Hematopoietic multipotent progenitor cell treated with erythropoietin and hydrocortisone succinate and interleukin-3 and kit ligand, for 15 days (in vitro differentiated cells): ENCODE data around the gene ARSB.

Experiments used
- DNase-seq: peaks from one replicate; pipeline ENCODE4 v3.0.0-alpha.2; 2015; ENCODE audit warnings: low spot score

Gene ARSB

DNA sequence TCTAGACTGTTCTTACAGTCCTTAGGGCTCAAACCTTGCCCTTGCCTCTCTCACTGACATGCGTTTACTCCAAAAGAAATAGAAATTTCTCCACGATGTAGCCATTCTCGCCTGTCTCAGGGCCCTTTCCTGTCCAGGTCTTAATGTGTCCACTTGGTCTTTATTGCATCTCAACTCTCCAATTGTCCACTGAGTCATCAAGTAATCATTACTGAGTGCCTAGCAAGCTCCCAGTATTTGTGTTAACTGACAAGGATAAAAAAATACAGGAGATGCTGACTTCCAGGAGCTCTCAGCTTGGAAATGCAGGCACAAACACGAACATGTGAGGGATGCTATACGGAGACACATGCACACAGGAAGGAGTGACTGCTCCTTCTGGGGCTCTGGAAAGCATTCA lies 147.3 kb downstream of the ARSB start:
- DNase-seq: no peak

DNA sequence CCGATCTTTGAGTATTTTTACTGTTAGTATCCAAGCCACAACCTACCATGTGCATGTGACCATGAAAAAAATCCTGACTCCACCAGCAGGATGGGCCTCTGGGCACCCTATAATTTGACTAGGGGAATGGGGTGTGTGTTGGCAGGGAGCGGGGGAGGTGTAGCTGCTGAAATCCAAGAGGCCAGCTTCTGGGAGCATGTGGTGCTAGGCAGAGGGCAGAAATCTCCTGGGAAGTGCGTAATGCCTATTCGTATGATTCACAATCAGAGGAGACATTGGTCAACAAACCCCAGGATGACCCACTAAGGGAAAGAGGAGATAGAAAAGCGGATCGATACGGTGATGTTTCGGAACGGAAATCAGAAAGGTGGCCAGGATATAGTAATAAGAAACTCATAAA lies 149.9 kb downstream of the ARSB start:
- DNase-seq: no peak

GRCh38 chr5:78833284-78833683 lies 151.8 kb downstream of the ARSB start:
- no peak for DNase-seq

DNA sequence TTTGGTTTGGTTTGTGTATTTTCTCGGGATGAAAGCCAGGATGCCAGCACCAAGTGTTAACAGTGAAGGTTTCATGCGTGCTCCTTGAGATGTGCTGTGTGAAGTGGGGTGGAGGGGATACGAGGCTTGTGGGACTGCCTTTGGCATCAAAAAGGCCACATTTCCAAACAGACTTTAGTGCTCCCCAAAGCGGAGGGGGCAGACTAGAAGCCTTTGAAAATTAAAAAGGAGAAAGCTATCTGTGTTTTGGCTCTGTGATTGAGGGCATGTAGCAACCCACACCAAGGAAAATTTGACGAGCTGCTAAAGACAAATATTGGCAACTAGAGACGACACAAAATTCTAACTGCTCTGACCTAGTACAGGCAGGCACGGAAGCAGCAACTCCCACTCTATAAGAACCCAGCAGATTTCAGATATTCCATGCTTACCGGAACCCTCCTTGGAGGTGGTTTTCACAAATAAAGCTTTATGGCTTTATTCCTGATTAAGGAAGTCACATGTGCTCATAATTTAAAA lies 154.5 kb downstream of the ARSB start:
- no peak for DNase-seq

DNA sequence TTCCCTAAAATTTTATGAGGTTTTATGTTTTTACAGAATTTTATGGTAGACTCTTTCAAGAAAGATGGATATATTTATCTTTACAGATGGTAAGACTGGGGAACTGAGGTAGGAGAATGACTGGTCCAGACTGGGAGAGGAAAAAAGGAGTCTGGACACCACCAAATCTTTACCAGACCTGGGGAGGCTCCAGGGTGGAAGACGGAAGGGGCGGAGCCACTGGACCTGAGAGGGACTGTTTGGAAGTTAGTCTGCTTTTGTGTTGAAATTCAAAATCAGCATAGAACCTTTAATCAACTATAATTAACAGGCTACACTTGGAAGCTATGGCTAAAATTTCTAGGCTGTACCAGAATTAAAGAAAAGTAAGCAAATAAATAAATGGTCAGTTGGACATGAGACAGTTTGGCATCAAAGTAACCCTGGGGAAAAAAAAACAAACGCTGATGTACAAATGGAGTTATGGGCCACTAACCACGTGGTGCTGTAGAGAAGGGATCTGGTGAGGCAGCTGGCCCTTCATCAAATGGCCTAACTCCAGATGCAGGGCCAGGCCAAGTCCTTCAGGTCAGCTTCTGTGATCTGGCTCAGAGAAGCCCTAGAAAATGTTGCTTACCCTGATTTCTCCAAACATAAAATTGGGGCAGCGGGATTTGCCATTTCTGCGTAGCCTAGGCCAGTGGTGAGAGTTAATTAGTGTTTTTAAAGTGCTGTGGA lies 155.1 kb downstream of the ARSB start:
- DNase-seq: no peak

DNA sequence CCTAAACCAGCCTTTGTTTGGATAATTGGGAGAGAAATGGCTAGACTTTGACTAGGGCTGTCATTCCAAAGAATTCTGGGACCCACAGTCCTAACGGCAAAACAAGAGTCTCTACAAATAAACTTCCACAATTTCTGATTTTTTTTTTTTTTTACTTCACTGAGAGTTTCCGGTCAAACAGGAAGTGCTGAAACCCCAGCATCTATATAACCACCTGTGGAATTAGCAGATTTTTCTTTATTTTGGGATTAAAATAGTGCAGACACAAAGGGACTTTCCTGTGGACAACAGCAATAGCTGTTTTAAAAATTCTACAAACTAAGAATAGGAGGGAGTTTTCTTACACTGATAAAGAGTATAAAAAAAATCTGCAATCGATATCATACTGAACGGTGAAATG lies 157.4 kb downstream of the ARSB start:
- no peak for DNase-seq

- no peak for DNase-seq
These were observed 160.3 kb downstream of the ARSB start for GRCh38 chr5:78824831-78825281.

DNA sequence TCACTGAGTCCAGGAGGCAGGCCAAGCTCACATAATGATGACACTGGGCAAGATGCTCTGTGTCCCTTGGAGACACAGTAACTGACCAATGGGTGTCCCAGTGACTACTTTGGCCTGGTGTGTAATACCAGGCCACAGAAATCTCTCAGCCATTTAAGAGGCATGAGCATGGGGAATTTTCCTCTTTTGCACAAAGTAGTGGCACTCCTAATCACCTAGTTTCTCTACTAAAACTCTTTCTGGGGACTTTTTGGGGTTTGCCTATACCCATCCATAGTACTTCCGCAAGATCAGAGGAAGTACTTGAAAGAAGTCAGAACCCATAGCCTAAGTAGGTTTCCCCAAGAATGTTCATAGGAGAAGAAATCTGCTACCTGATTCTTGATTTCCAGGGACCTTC lies 161.9 kb downstream of the ARSB start:
- DNase-seq: no peak

- no peak for DNase-seq
These were observed 163.5 kb downstream of the ARSB start for GRCh38 chr5:78821536-78822021.

DNA sequence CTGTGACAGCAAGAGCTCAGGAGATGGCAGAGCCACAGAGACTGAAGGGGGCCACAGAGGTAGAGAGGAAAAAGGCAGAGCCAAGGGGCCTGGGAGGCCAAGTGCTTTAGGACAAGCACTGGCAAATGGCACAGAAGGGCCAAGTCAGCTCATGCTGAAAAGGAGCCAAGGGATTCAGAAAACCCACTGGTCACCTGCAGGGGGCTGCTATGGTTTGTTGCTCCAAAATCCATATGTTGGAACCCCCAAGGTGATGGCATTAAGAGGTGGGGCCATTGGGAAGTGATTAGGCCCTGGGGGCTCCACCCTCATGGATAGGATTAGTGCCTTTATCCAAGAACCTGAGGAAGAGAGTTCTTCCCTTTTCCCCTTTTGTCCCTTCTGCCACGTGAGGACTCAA lies 165.4 kb downstream of the ARSB start:
- no peak for DNase-seq

DNA sequence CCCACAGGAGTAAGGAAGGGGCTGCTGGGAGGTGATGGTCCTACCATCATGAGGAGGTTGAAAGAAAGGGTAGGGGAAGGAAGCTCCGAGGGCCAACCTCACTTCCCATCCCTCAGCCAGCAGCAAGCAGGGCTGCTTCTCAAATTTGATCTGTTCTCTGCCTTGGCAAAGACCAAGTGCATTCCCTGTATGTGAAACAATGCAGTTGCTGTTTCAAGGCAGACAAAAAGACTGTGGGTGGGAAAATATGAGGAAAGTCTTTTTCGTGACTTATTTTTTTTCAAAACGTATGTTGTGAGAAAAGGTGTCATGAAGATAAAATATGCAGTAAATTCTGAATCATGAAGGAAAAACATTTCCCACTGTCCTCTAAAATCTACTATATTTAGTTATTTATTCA lies 165.9 kb downstream of the ARSB start:
- DNase-seq: no peak

GRCh38 chr5:78816143-78816765 lies 168.9 kb downstream of the ARSB start:
- no peak for DNase-seq

GRCh38 chr5:78813906-78814530 lies 171.1 kb downstream of the ARSB start:
- no peak for DNase-seq

DNA sequence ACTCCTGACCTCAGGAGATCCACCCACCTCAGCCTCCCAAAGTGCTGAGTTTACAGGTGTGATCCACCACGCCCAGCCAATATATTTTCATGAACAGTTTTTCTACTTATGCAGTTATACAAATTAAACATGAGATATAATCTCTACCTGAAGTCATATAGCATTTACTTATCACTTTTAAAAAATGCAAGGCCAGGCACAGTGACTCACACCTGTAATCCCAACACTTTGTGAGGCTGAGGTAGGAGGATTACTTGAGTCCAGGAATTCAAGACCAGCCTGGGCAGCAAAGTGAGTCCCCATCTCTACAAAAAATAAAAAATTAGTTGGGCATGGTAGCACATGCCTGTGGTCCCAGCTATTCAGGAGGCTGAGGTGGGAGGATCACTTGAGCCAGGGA lies 171.8 kb downstream of the ARSB start:
- no peak for DNase-seq

DNA sequence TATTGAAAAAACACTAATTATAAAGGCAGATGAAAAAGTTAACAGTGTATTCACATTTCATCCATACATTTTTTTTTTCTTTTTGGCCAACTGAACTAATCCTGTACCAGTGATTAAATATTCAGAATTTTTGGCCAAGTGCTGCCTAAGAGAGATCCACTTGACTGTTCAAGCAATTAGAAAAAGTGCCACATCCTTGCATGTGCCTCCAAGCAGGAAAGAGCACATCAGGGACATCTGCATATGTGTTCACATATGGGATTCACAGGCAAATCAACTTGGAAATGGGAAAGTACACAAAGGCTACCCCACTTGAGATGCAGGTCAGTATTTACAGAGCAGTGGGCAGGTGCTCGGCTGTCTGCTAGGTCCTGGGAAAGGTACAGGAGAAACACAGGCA lies 173.2 kb downstream of the ARSB start:
- DNase-seq: no peak

GRCh38 chr5:78811121-78811817 lies 173.8 kb downstream of the ARSB start:
- no peak for DNase-seq

GRCh38 chr5:78810098-78810920 lies 174.8 kb downstream of the ARSB start:
- DNase-seq: no peak

- no peak for DNase-seq
These were observed 175.7 kb downstream of the ARSB start for GRCh38 chr5:78809444-78809843.

DNA sequence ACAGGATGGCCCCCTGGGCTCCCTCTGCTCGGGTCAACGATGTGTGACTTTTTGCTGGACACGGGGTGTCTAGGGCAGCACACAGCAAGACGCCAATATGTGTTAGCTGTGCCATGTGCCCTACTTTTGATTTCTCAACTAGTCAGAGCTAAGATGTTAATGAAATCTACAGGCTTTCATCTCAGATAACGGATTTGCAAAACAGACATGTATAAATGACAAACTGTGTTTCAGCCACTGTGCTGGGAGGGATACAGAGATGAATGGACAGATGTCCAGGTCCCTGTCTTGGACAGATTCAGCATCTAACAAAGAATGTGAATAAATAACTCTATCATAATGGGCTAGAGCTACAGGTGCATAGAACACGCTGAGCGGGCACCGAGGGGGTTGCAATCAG lies 176.3 kb downstream of the ARSB start:
- DNase-seq: no peak

GRCh38 chr5:78808380-78808779 lies 176.7 kb downstream of the ARSB start:
- DNase-seq: no peak

- no peak for DNase-seq
These were observed 178.6 kb downstream of the ARSB start for GRCh38 chr5:78806544-78806943.
